Epidermal melanocyte (primary cell): ENCODE data around the gene GZMM.

Experiments
- DNase-seq: peaks from one replicate; pipeline ENCODE4 v3.0.0; 2011; ENCODE audit warnings: low spot score; ENCODE audit not compliant: insufficient read length

Gene GZMM

DNA sequence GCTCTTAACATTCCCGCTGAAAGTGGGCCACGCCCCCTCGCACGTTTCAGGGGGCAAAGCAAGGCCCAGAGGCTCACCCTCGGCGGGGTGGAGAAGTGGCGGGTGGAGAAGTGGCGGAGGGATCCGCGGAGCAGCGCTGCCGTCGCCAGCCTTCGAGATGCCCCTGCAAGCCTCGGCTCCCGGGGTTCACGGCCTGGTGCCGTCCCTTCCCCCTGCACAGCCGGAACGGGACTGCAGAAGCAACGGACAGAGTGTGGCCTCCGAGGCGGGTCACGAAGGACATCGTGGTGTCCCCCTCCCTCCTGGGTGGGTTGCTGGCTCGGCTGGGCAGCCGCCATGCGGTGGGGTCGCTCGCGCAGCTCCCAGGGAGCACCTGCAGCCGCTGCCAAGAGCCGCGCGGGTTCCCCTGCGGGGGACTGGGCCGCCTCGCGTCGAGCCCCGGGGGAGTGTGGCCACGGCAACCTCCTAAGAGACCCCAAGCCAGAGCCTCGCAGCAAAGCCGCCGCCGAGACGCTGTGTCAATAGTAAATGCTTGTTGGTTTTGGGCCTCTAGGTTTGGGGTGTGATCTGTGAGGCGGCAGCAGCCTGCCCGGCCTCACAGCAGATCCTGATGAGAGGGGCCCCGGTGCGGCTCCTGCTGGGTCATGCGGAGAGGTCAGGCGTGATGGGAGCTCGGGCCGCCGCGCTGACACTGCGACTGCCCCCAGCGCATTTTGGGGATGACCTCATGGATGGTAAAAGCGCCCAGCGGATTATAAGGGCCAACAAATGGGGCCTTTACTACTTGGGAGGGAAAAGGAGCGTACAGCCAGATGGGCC lies 31.1 kb upstream of the GZMM start:
- DNase-seq: no peak

DNA sequence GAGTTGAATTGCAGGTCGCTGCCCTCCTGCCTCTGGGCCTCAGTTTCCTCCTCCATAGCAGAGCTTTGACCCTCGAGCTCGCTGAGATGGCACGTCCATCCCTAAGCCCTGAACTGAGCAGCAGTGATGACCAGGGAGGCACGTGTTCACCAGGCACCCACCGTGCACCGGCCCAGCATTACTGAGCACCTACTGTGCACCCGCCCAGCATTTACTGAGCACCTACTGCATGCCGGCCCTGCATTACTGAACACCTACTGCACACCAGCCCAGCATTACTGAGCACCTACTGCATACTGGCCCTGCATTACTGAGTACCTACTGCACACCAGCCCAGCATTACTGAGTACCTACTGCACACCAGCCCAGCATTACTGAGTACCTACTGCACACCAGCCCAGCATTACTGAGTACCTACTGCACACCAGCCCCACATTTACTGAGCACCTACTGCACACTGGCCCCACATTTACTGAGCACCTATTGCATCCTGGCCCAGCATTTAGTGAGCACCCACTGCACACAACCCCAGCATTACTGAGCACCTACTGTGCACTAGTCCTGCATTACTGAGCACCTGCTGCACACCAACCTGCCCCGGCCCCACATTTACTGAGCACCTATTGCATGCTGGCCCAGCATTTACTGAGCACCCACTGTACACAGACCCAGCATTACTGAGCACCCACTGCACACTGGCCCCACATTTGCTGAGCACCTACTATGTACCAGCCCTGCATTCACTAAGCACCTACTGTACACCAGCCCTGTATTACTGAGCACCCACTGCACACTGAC lies 30.3 kb upstream of the GZMM start:
- DNase-seq: no peak

DNA sequence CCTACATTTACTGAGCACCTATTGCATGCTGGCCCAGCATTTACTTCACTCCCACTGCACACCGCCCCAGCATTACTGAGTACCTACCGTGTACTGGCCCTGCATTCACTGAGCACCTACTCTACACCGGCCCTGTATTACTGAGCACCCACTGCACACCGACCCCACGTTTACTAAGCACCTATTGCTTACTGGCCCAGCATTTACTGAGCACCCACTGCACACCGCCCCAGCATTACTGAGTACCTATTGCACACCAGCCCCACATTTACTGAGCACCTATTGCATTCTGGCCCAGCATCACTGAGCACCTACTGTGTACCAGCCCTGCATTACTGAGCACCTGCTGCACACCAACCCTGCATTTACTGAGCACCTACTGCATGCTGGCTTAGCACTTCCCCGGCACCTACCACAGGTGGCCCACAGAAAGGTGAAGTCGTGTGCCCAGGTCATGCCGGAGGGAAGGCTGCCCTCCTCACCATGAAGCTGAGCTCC lies 29.6 kb upstream of the GZMM start:
- no peak for DNase-seq

DNA sequence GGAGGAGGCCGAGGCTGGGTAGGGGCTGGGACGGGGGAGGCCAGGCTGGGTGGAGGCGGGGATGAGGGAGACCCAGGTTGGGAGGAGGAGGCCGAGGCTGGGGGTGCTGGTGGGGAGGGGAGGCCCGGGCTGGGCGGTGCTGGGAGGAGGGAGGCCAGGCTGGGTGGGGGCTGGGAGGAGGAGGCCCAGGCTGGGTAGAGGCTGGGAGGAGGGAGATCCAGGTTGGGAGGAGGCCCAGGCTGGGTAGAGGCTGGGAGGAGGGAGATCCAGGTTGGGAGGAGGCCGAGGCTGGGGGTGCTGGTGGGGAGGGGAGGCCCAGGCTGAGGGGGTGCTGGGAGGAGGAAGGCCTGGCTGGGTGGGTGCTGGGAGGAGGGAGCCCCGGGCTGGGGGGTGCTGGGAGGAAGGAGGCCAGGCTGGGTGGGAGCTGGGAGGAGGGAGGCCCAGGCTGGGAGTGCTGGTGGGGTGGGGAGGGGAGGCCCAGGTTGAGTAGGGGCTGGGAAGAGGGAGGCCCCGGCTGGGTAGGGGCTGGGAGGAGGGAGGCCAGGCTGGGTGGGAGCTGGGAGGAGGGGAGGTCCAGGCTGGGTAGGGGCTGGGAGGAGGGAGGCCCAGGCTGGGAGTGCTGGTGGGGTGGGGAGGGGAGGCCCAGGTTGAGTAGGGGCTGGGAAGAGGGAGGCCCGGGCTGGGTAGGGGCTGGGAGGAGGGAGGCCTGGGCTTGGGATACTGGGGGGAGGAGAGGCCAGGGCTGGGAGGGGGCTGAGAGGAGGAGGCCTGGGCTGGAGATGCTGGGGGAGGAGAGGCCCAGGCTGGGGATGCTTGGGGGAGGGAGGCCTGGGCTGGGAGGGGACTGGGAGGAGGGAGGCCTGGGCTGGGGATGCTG lies 25.9 kb upstream of the GZMM start:
- DNase-seq: peak; percentile 59

DNA sequence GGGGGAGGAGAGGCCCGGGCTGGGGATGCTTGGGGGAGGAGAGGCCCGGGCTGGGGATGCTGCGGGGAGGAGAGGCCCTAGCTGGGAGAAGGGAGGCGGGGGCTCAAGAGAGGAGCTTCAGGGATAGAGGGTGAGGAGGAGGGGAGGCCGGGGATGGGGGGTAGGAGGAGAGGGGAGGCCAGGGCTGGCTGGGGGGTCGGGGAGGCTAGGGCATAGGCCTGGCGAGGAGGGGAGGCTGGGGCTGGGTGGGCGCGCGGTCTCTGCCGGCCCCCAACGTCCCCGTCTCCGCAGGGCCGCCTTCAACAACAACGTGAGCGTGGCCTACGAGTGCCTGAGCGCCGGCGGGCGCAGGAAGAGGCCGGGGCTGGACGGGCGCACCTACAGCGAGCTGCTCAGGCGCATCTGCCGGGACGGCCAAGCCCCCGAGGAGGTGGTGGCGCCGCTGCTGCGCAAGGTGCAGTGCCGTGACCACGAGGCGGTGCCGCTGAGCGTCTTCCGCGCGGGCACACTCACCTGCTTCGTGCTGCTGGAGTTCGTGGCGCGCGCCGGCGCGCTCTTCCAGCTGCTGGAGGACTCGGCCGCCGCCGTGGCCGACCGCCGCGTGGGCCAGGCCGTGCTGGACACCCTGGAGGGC lies 25.1 kb upstream of the GZMM start:
- DNase-seq: no peak

DNA sequence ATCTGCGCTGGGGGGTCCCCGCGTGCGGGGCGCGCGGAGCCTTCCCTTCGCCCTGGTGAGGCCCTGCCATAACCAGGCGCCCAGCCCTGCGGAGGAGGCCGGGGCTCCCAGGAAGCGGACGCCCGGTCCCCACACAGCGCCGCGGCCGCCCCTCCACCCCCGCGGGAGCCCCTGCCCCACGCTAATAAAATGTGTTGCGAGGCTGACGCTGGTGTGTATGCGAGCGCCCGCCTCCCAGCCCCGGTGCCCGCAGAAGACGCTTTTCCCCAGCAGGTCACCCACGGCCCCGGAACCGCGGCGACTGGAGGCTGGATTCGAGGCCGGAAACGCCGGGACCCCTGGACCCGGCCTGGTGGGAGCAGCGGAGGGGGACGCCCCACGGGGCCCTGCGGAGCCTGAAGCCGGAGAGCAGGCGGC lies 24.4 kb upstream of the GZMM start:
- DNase-seq: no peak

DNA sequence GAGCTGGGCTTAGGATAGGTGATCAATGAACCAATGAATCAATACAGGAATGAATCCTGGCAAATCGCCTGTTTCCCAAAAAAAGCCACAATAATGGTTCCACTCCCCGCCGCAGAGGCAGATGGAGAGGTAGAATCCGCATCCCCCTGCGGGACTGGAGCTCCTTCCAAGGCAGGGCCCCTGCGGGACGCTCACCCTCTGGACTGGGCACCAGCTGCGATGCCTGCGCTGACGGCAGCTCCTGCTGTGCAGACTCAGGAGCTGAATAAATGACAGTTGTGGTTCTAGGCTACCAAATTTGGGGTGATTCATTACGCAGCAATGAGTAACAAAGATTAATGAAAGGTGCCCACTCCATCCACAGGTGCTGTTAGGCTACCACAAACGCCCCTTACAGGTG lies 21.1 kb upstream of the GZMM start:
- DNase-seq: peak; percentile 8

GRCh38 chr19:524062-524674 lies 19.7 kb upstream of the GZMM start:
- peak; percentile 12 for DNase-seq

GRCh38 chr19:525029-525428 lies 18.8 kb upstream of the GZMM start:
- DNase-seq: peak; percentile 2

GRCh38 chr19:525857-526419 lies 17.9 kb upstream of the GZMM start:
- DNase-seq: no peak

GRCh38 chr19:530134-531008 lies 13.5 kb upstream of the GZMM start:
- no peak for DNase-seq

GRCh38 chr19:531009-531752 lies 12.7 kb upstream of the GZMM start:
- peak; percentile 98 for DNase-seq

DNA sequence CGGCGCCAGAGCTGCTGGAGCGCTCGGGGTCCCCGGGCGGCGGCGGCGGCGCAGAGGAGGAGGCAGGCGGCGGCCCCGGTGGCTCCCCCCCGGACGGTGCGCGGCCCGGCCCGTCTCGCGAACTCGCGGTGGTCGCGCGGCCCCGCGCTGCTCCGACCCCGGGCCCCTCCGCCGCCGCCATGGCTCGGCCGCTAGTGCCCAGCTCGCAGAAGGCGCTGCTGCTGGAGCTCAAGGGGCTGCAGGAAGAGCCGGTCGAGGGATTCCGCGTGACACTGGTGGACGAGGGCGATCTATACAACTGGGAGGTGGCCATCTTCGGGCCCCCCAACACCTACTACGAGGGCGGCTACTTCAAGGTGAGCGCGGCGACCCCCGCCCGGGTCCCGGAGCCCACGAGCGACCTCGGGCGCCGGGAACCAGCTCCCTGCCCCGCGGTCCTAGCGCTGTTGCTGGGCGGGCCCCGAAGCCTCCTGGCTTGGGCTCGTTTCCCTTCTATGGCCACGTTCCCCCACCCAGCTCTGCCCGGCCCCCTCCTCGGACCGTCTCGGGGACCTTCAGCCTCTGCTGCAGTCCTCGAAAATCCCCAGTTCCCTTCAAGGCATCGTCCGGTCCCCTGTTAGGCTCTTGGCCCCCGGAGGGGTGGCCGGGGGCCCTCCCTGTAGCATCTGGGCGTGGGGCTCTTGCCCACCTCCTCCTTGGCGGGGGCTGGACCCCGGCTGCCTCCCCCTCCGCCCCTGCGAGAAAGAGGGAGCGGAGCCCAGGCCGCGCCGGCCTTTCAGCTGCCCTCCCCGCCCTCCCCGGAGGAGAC lies 11.9 kb upstream of the GZMM start, which contains the start of gene CDC34:
Gene CDC34 (plus strand): TSS at position 8 of the 808 bp plus-strand sequence. CDS start 172 bp downstream, at position 180.
- DNase-seq: no peak

- DNase-seq: peak; percentile 63
Observed at GRCh38 chr19:532561-533363, 11.1 kb upstream of the GZMM start.

DNA sequence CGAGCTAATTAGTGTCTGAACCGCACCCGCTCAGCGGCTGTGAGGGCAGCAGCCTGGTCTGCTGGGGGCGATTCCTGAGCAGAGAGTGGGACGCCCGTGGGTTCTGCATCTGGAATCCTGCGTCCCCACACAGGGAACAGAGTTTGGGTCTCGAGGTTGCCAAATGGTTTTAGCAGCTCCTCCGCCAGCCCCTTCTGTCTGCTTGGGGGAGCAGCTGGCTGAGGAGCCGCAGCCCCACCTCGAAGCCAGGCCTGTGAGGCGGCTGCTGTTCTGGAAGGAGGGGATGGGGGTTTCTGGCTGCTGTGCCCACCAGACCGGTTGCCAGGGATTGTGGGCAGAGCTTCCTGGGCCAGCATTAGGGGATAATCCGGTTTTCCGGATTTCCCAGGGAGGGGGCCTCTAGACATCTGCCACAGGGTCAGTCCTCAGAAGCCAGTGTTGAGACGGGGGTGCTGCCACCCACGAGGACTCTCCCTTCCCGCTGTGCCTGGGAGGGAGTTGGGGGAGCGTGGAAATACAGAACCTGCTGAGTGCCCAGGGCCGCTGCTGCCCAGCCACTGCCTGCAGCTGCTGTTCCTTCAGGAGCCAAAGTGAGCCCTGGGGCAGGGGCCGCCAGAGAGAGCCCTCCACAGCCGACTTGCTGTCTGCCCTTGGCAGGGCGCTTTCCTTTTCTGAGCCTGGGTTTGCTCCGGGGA lies 10.3 kb upstream of the GZMM start:
- no peak for DNase-seq

DNA sequence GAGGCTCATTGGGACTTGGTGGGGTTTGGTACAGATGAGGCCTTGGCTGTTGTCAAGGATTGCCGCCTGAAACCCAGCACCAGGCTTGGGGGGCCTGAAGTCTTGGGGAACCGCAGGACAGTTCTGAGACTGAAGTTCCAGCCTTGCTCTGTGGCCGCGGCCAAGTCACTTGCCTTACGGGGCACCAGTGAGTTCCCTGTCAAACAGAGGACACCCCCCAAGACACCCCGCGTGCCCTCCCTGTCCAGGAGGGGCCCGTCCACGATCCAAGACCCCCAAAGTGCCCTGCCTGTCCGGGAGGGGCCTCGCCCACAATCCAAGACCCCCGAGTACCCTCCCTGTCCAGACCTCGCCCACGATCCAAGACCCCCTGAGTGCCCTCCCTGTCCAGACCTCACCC lies 9.8 kb upstream of the GZMM start:
- DNase-seq: no peak
